Erythroblast (primary cell): ENCODE measurements around the gene GABRB1.

ENCODE experiments used
- GATA1 ChIP-seq: IDR thresholded peaks from 2 replicates; pipeline ENCODE4 v1.6.1; 2011; ENCODE audit warnings: low read depth, mild to moderate bottlenecking, control low read depth, low read length, moderate library complexity
- POLR2A ChIP-seq: IDR thresholded peaks from 2 replicates; pipeline ENCODE4 v1.6.1; 2011; ENCODE audit warnings: mild to moderate bottlenecking, low read length

- TF ChIP-seq POLR2A (no peak), GATA1 (no peak)
These were observed 22.1 kb downstream of the GABRB1 start for GRCh38 chr4:47053485-47053884.
